NCI-H774 (cell line): ENCODE measurements around the gene TGFBR3L.
"Not testable (repeated sequence)": the region's sequence is repeated elsewhere in the genome, so short reads cannot be mapped to it uniquely, and the experiment has no call there.

Source experiments
- DNase-seq: peaks from one replicate; lab custom pipeline; 2025; lab: John Stamatoyannopoulos, UW

TGFBR3L gene

GRCh38 chr19:7961082-7961481 lies 46.5 kb downstream of the TGFBR3L start:
- not testable (repeated sequence) for DNase-seq

GRCh38 chr19:7961920-7962626 lies 47.4 kb downstream of the TGFBR3L start:
- DNase-seq: no peak

GRCh38 chr19:7962644-7963268 lies 48.1 kb downstream of the TGFBR3L start:
- DNase-seq: no peak

- DNase-seq: no peak
These were observed 48.9 kb downstream of the TGFBR3L start for GRCh38 chr19:7963566-7963965.

- no peak for DNase-seq
These were observed 50.7 kb downstream of the TGFBR3L start for GRCh38 chr19:7965259-7965841.

- DNase-seq: no peak
These were observed 51.5 kb downstream of the TGFBR3L start for GRCh38 chr19:7965921-7966665.

GRCh38 chr19:7968008-7968795 lies 53.6 kb downstream of the TGFBR3L start:
- no peak for DNase-seq
